Type B pancreatic cell (in vitro differentiated cells): ENCODE results near the gene RTN3. TPM values are rescaled to one million over a fixed set of nuclear protein-coding genes. Genes with fewer than 3 reads are reported as not detected.

Experiments
- DNase-seq: peaks from one replicate; pipeline ENCODE4 v3.0.0; 2021; ENCODE audit warnings: mixed read lengths; ENCODE audit not compliant: unreplicated experiment; ENCODE audit errors: extremely low spot score
- H3K27ac Mint-ChIP-seq: 2 replicates; pipeline ENCODE4 v1.8.0; 2021; ENCODE audit warnings: mild to moderate bottlenecking, mixed read lengths
- H3K27me3 Mint-ChIP-seq: 2 replicates; pipeline ENCODE4 v1.8.0; 2021; ENCODE audit warnings: mixed read lengths
- H3K36me3 Mint-ChIP-seq: 2 replicates; pipeline ENCODE4 v1.8.0; 2021; ENCODE audit warnings: mixed read lengths
- H3K4me1 Mint-ChIP-seq: one replicate; pipeline ENCODE4 v1.8.0; 2021; ENCODE audit warnings: mixed read lengths; ENCODE audit not compliant: unreplicated experiment
- H3K4me3 Mint-ChIP-seq: 2 replicates; pipeline ENCODE4 v1.8.0; 2021; ENCODE audit warnings: mild to moderate bottlenecking, mixed read lengths
- H3K9me3 Mint-ChIP-seq: 2 replicates; pipeline ENCODE4 v1.8.0; 2021; ENCODE audit warnings: mixed read lengths
- total RNA-seq: library from RNA; stranded (reverse); gene quantifications from 2 replicates; pipeline ENCODE4 v1.2.1, GENCODE V29; 2021; ENCODE audit warnings: low replicate concordance
- TF ChIP-seq, protein P1 (sequence below): fragments of 200-600 bp; sonication (generic); conservative IDR thresholded peaks from 2 replicates; pipeline ENCODE4 v1.5.0; 2021; ENCODE audit warnings: antibody characterized with exemption, mild to moderate bottlenecking

Gene RTN3
- total RNA-seq, 1 donor from 2014 or later = 95.0 TPM

GRCh38 chr11:63698976-63699733, 17.9 kb downstream of the RTN3 start:
- H3K4me1 Mint-ChIP-seq = peaks cover 14% of the 10 kb centered on the region
- H3K4me3 Mint-ChIP-seq = no peak overlapping the region
- no peaks in the 10 kb centered on the region for H3K27me3 Mint-ChIP-seq
- no peak overlapping the region for H3K27ac Mint-ChIP-seq
- TF ChIP-seq, protein P1, sequence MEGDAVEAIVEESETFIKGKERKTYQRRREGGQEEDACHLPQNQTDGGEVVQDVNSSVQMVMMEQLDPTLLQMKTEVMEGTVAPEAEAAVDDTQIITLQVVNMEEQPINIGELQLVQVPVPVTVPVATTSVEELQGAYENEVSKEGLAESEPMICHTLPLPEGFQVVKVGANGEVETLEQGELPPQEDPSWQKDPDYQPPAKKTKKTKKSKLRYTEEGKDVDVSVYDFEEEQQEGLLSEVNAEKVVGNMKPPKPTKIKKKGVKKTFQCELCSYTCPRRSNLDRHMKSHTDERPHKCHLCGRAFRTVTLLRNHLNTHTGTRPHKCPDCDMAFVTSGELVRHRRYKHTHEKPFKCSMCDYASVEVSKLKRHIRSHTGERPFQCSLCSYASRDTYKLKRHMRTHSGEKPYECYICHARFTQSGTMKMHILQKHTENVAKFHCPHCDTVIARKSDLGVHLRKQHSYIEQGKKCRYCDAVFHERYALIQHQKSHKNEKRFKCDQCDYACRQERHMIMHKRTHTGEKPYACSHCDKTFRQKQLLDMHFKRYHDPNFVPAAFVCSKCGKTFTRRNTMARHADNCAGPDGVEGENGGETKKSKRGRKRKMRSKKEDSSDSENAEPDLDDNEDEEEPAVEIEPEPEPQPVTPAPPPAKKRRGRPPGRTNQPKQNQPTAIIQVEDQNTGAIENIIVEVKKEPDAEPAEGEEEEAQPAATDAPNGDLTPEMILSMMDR = no peak
- peaks cover 4% of the 10 kb centered on the region for H3K9me3 Mint-ChIP-seq
- peaks cover 14% of the 10 kb centered on the region for H3K36me3 Mint-ChIP-seq
- no peak for DNase-seq

- Mint-ChIP-seq H3K27ac (no peak overlapping the region), H3K27me3 (no peaks in the 10 kb centered on the region), H3K4me3 (no peak overlapping the region), H3K4me1 (peaks cover 14% of the 10 kb centered on the region), H3K36me3 (peaks cover 14% of the 10 kb centered on the region), H3K9me3 (peaks cover 4% of the 10 kb centered on the region)
- TF ChIP-seq, protein P1 = no peak
- DNase-seq = no peak
Measured at GRCh38 chr11:63699896-63700295, 18.6 kb downstream of the RTN3 start.

- DNase-seq = no peak
- H3K27ac Mint-ChIP-seq = no peak overlapping the region
- H3K27me3 Mint-ChIP-seq = no peaks in the 10 kb centered on the region
- H3K9me3 Mint-ChIP-seq = no peaks in the 10 kb centered on the region
- peaks cover 6% of the 10 kb centered on the region for H3K36me3 Mint-ChIP-seq
- TF ChIP-seq, protein P1 = no peak
- H3K4me1 Mint-ChIP-seq = peaks cover 3% of the 10 kb centered on the region
- no peak overlapping the region for H3K4me3 Mint-ChIP-seq
Measured at GRCh38 chr11:63705526-63705925, 24.2 kb downstream of the RTN3 start.

DNA sequence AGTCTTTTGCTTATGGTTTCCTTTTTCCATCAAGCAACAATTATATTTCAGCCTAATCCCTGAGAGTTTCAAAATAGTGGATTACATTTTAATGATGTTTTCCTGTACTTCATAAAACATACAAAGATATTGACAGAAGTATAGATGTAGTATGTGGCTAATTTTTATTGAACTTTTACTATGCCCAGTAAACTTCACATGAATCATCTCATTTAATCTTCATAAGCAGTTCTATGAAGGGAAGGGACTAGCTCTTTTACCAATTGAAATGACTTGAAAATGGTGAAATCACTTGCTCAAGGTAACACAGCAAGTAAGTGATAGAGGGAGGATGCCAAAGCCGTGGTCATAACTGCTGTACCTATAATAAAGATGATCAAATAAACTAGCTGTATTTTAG, 27.5 kb downstream of the RTN3 start:
- Mint-ChIP-seq H3K4me1 (peaks cover 7% of the 10 kb centered on the region), H3K27me3 (no peaks in the 10 kb centered on the region), H3K36me3 (peaks cover 4% of the 10 kb centered on the region), H3K9me3 (no peaks in the 10 kb centered on the region), H3K4me3 (no peak overlapping the region), H3K27ac (no peak overlapping the region)
- TF ChIP-seq, protein P1 = no peak
- DNase-seq = no peak

- no peak overlapping the region for H3K4me3 Mint-ChIP-seq
- H3K27ac Mint-ChIP-seq = no peak overlapping the region
- no peak for DNase-seq
- peaks cover 7% of the 10 kb centered on the region for H3K4me1 Mint-ChIP-seq
- no peaks in the 10 kb centered on the region for H3K27me3 Mint-ChIP-seq
- peaks cover 4% of the 10 kb centered on the region for H3K36me3 Mint-ChIP-seq
- TF ChIP-seq, protein P1 = no peak
- H3K9me3 Mint-ChIP-seq = no peaks in the 10 kb centered on the region
Measured at GRCh38 chr11:63709336-63709884, 28.1 kb downstream of the RTN3 start.
